Liver (tissue), 3 donors: ENCODE measurements around the gene ZBTB45.

ENCODE experiments used
- CTCF ChIP-seq: fragments of 150-350 bp; IDR thresholded peaks from 2 replicates; pipeline ENCODE4 v1.5.1; 2017; ENCODE audit warnings: improper control_type of control experiment, low read depth, low read length; ENCODE audit not compliant: missing input control
- HNF4G ChIP-seq: IDR thresholded peaks from 2 replicates; pipeline ENCODE4 v1.6.1; 2016; ENCODE audit warnings: antibody characterized with exemption
- RAD21 ChIP-seq, 2 donors: IDR thresholded peaks; 2 replicates each; pipeline ENCODE4 v1.6.1; 2016; ENCODE audit warnings: antibody characterized with exemption in 2 of 2, mild to moderate bottlenecking in 2 of 2
- donor health status: healthy.
- donor health status: healthy.

GRCh38 chr19:58500242-58500641 lies 19.4 kb downstream of the ZBTB45 start:
- TF ChIP-seq CTCF (no peak), RAD21 (IDR thresholded peaks at IDR 0.05) (no peak), HNF4G (no peak)
